ENCODE measurements around the gene SNTA1.

GRCh38 chr20:33438481-33438880 is 5.1 kb downstream of the SNTA1 start:
- TF ChIP-seq CTCF (IDR thresholded peaks at IDR 0.05; ENCODE audit: low read depth, low read length): no peak
- TF ChIP-seq EZH2phosphoT487 (IDR thresholded peaks at IDR 0.05; ENCODE audit: low read depth): no peak
